C4-2B (cell line): ENCODE measurements around the gene NLRP7.
"Not testable (repeated sequence)": the region's sequence is repeated elsewhere in the genome, so short reads cannot be mapped to it uniquely, and the experiment has no call there.

Source experiments
- ZFX ChIP-seq: fragments of 450-650 bp; IDR thresholded peaks from 2 replicates; pipeline ENCODE4 v1.6.1; 2017
- TF ChIP-seq, protein P1 (sequence below): fragments of 450-650 bp; conservative IDR thresholded peaks from 2 replicates; pipeline ENCODE4 v1.5.1; 2017; ENCODE audit warnings: mild to moderate bottlenecking

DNA sequence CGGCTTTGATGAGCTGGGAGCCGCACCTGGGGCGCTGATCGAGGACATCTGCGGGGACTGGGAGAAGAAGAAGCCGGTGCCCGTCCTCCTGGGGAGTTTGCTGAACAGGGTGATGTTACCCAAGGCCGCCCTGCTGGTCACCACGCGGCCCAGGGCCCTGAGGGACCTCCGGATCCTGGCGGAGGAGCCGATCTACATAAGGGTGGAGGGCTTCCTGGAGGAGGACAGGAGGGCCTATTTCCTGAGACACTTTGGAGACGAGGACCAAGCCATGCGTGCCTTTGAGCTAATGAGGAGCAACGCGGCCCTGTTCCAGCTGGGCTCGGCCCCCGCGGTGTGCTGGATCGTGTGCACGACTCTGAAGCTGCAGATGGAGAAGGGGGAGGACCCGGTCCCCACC lies 35.2 kb upstream of the NLRP7 start:
- TF ChIP-seq, protein P1, sequence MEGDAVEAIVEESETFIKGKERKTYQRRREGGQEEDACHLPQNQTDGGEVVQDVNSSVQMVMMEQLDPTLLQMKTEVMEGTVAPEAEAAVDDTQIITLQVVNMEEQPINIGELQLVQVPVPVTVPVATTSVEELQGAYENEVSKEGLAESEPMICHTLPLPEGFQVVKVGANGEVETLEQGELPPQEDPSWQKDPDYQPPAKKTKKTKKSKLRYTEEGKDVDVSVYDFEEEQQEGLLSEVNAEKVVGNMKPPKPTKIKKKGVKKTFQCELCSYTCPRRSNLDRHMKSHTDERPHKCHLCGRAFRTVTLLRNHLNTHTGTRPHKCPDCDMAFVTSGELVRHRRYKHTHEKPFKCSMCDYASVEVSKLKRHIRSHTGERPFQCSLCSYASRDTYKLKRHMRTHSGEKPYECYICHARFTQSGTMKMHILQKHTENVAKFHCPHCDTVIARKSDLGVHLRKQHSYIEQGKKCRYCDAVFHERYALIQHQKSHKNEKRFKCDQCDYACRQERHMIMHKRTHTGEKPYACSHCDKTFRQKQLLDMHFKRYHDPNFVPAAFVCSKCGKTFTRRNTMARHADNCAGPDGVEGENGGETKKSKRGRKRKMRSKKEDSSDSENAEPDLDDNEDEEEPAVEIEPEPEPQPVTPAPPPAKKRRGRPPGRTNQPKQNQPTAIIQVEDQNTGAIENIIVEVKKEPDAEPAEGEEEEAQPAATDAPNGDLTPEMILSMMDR: not testable (repeated sequence)
- TF ChIP-seq ZFX: not testable (repeated sequence)
